Amniotic stem cell (primary cell): Measurements from ENCODE around the gene DNMT3A.
A peak's percentile ranks its signal among the peaks of the same experiment; 100 is the strongest.

Source experiments
- DNase-seq: peaks from one replicate; lab custom pipeline; 2025; lab: John Stamatoyannopoulos, UW

The DNMT3A gene

DNA sequence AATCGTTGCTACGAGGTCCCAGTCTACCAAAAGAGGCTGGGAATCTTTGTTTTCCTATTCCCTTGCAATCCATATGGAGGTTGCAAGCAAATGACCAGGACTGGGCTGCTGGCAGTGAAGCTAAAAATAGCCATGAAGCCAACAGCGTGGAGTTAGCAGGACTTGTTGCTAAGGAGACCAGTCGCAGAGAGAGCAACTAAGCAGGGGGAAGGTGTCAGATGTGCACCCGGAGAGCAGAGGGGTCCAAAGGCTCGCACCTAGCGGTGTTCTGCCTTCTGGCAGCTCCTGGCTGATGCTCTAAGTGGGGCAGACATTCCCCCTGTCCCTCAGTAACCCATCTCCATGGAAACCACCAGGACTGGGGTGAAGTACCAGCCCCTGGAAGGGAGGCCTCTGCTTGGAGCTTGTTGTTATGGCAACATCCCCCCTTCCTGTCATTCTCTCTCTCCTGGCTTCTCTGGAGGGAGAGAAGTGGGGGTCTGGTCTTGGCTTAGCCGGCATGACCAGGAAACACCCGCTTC, 84.6 kb downstream of the DNMT3A start:
- no peak for DNase-seq

DNA sequence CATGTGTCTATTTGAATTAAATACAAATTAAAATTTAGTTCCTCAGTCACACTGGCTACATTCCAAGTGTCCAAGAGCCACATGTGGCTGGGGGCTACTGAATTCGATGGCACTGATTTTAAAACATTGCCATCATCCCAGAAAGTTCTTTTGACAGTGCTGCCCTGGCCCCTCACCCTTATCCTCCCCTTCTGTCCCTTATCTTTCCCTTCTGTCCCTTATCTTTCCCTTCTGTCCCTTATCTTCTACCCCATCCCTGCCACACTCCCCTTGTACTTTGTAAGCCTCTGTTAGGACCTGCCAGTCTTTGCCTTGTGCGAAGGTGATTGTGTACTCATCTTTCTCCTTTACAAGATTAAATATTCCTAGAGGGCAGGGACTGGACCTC, 85.2 kb downstream of the DNMT3A start:
- no peak for DNase-seq

DNA sequence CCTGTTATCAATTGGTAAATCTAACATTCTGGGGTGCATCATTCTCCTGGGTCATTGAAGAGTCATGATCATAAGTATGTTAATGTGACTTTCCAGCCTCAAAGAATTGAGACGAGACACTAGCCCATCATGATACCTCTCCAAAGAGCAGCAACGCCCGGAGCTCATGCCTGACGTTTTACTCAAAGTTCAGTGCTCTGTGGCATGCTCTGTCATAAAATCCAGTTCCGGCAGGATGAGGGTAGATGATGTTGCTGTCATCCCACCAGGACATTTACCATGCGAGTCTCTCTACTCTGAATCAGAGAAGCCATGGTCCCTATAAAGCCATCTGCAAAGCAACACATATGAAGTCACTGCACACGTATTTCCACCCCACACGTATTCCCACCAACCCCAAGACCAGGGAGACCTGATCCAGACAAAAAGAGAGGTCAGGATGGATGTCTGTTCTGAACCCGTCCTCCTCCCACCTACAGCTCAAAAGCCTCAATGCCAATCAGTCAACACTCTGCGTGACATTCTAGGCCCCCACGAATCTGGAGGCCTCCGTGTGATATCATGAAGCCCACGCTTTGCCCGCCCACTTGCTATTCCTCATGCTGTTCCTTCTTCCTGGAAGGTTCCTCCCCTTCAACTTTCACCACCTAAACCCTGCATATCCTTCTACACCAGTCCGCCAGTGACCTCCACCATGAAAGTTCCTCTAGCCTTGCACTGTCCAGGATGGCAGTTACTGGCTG, 85.8 kb downstream of the DNMT3A start:
- no peak for DNase-seq

DNA sequence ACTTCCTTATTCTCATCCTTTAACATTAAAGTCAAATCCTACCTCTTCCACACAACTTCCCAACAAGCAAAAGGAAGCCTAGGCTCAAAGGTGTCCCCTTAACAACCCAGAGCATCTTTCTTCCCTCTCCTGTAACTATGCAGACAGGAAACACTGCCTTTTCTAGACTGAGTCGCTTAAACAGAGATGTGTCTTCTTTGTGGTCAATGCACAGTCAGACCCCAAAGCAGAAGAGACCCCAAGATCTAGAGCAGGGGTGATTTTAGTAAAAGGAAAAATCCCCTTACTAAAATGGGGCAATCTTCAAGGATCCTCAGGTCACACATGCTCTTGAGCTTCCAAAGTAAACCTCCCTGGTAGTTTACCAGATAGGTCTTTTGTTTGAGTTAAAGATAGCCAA, 86.8 kb downstream of the DNMT3A start:
- no peak for DNase-seq

DNA sequence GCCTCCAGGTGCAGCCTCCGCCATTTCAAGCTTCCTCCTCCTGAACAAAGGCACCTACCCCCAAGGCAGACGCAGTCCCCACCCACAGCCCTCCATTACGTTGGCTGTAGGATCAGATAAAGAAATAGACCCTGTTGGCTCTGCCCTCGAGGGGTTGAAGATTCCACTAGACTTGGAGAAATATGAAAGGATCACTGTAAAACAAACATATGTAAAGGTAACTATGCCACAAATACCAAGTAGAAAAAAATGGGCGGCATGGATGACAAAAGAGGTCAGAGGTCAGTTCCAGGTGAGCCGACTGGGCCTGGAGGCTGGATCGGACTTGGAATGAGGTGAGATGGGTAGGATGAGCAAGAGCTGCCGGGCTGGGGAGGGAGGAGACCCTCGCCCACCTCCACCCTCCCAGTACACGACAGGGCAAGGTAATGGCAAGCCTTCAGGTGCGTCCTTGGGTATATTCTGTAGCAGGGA, 88.5 kb downstream of the DNMT3A start:
- no peak for DNase-seq

DNA sequence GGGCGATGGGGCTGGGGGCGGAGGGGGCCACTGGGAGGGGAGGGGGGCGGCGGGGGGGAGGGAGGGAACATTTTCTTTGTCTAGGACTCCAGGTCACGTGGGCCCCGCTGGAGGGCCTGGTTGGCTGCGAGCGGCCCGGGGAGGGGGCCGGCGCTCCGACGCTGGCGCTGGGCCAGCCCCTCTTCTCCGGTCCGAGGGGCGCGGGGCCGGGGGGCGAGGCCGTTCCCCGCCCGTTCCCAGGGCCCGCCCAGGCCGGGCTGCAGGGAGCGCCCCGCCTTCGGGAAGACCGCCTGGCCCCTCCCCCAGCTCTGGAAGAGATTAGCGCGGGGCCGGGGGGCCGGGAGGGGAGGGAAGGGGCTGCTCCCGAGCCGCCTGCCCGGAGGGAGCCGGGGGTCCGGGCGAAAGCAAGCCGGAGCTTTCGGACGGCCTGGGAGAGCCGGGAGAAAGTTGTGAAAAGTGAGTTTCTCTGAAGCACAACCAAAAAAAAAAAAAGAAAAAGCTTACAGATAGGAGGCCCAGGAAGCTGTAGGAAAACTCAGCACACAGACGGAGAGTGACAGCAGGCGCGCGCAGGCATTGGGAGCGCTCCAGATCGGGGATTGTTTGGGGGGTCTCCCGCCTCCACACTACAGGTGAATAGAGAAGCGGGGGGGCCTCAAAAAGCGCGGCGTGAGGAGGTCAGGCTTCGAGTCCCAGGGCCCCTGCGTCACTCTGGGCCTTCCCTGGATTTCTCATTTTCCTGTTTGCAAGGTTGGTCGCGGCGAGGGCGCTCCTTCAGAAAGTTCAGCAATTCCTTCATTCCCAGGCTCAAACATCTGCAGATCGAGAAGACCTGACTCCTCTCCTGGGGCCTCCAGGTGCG, 89.2 kb downstream of the DNMT3A start:
- no peak for DNase-seq

DNA sequence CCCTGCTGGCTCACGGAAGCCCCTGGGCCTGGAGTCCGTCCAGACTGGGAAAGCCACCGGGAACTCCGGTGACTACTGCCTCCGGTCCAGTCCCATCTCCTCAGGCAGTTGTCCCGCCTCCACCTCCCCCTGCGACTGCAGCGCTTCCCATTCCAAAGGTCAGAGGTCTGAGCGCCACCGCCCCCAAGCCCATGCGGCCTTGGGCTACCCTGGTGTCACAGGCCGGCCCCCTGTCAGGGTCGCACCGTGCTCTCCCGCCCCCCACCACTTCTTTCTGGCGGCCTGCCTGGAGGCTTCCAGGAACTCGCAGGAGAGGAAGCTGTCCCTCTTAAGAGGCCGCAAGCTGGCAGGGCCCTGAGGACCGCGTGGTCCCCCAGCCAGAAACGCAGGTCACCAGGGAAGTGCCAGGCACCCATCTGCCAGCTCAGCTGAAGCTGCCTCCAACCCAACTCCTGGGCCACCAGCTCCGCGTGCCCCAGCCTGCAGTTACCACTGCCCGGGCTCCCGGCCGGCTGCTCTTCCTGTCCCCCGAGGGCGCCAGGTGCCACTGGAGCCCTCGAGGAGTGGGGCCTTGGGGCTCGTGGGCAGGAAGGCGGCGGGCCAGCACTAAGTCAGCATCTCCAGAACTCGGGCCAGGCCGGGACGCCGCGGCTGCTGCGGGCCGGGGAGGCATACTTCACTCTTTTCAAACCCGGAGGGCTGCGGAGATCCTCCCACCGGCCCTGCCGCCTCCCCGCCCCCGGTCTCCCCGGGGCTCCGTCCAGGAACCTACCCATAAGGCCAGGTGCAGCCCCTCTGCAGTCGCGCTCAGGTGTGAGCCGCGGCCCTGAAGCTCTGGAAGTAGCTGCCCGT, 90.1 kb downstream of the DNMT3A start:
- no peak for DNase-seq

DNA sequence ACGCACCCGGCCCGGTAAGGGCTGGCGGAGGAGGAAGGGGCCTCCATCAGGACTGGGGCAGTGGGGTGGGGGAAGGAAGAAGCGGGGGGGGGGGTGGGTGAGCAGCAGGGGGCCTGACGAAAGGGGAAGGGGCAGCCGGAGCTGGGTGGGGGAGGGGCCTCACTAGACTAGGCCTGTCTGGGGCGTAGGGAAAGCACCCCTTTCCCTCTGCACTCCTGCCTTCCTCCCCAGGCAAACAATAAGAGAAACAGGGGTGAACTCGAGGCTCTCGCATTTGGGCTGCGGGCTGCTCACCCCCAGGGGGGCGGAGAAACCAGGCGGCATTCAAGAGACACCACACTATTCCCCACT, 90.7 kb downstream of the DNMT3A start:
- DNase-seq: no peak

DNA sequence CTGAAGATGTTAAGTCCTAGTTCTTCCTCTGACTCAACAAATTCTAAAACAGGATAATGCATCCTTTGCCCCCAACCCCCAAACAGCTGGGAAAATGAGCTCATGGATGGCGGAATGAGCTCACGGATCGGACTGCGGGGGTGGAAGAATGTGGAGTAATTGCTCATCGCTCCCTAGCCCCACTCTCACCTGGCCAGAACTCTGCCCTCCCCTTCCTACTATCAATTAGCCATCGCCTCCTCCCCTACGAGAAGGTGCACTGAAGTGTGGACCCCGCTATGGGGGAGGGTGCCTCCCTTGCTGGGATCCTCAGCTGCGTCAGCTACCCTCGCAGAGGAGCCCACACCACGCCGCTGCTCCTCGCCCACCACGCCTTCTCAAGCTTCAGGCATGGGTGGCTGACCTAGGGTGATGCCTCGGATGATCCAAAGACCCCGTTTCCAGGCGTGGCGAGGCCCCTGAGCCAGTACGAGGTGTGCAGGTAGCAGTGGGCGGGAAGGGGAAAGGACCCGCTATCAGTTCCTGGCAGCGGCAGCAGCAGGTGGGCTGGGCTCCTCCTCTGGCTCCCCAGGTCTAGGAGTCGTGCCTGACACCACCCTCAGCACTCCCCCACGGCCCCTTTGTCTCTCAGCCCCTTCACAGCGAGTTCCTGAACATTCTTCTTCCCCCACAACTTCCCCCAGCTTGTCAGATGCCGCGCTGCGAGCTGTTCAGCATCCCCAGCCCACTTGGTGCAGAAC, 91.2 kb downstream of the DNMT3A start:
- peak; percentile 34 for DNase-seq

DNA sequence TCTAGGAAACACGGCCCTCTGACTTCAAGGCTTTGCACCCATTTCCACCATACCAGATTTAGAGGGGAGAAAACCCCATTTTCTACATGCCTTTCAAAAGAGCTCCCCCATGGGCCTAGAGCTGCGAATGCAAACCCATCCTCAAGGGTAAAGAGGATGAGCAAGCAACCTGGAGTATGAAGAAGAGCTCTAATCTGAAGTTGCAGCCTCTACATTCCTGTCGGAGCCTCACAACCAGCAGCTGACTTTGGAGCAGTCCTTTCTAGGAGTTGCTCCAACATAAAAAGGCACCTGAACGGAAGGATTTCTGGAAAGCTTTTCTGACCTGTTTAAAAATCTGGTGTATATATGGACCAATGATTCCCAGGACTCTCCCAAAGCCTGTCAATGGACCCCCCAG, 91.9 kb downstream of the DNMT3A start:
- no peak for DNase-seq

DNA sequence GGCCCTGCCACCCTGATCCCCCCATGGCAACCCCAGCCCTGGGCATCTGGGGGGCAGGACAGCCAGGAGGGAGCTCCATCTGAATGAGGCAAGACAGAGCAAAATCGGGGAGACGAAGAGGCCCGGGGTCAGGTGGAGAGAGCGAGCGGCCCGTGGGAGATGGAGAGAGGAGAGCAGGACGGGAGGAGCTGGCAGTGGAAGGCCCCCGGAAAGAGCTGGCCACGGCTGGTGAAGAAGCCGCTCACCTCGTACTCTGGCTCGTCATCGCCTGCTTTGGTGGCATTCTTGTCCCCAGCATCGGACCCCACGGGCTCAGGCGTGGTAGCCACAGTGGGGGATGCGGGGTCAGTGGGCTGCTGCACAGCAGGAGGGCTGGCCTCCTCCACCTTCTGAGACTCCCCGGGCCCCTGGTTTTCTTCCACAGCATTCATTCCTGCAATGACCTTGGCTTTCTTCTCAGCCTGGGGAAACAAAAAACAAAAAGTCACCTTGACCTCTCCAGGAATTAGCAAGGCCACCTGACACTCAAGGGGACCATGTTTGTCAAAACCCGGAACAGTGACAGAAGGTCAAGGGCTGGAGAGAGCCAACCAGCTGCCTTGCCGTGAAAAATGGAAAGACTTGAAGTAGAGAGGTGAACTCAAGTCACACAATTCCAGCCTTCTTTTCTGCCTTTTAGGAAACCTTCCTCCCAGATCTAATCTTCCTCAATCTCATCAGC, 93.8 kb downstream of the DNMT3A start:
- DNase-seq: no peak

DNA sequence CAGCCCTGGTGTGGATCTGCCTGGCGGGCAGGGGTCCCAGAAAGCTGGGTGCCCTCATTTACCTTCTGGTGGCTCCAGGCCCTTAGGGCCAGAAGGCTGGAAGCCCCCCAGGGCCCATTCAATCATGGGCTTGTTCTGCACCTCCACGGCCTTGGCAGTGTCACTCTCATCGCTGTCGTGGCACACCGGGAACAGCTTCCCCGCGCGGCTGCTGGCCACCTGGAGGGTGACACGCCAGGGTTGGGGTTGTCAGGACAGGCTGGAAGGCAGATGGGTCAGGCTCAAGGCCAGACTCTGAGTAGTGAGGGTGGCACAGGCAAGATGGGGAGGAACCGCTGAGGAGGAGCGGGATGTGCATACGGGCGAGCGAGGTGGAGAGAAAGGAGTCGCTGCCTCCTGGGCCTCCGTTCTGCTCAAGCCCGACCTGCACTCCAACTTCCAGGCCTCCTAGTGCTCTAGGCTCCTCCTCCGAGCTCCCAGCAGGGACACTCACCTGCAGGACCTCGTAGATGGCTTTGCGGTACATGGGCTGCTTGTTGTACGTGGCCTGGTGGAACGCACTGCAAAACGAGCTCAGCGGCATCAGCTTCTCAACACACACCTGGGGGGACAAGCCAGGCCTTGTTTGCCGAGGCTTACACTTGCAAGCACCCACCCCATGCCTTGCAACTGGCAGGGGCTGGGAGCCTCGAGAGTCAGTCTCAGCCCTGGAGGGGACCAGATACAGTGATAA, 95.0 kb downstream of the DNMT3A start:
- DNase-seq: no peak

DNA sequence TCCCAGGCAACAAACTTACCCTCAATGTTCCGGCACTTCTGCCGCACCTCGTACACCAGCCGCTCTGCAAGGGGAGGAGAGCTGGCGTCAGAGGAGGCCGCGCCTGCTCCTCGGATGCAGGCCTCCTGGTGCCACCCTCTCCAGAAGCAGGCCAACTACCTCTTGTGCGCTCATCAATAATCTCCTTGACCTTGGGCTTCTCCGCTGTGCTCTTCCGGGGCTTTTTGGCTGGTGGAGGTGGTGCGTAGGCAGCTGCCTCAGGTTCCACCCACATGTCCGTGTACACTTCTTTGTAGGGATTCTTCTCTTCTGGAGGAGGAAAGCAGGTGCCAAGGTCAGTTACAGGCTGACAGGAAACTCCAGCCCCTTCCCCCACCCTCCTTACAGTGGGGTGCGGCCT, 95.7 kb downstream of the DNMT3A start:
- DNase-seq: no peak

DNA sequence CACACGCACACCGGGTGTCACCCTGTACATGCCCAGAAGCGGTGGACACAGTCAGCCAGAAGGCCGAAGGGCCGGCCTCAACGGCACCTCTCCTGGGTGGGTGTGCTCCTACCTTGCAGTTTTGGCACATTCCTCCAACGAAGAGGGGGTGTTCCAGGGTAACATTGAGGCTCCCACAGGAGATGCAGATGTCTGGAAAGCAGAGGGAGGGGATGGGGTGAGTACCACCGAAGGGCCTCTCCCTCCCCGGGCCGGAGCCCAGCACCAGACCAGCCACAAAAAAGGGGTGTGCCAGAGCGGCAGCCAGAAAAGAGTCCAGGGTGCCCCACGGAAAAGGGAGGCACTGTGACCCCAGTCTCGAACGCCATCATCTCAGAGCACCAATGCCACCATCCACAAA, 96.6 kb downstream of the DNMT3A start:
- DNase-seq: no peak

DNA sequence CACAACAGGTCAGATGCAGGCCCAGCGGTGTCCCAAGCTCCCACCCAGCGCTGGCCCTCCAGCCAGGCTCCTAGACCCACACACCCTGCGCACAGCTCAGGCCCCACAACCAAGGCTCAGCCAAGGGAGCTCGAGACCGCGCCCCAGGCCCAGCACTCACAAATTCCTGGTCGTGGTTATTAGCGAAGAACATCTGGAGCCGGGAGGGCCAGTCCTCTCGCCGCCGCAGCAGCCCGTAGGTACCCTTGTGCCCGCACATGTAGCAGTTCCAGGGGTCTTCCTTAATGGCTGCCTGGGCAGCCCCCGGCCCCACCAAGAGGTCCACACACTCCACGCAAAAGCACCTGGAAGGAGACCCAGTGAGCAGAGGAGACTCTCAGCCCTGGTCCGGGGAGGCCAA, 97.7 kb downstream of the DNMT3A start:
- DNase-seq: no peak

DNA sequence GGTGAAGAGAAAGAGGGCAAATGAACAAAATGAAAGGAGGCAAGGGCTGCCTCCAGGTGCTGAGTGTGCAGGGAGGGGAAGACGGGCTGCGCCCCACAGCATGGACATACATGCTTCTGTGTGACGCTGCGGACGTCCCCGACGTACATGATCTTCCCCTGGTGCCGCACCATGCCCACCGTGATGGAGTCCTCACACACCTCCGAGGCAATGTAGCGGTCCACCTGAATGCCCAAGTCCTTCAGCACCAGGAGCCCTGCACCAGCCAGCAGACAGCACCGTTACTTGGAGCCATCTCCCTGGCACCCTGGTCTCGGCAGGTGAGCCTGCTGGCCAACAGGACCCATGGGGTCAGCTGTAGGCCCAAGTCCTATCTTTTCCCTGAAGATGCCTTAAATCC, 100.3 kb downstream of the DNMT3A start:
- no peak for DNase-seq

DNA sequence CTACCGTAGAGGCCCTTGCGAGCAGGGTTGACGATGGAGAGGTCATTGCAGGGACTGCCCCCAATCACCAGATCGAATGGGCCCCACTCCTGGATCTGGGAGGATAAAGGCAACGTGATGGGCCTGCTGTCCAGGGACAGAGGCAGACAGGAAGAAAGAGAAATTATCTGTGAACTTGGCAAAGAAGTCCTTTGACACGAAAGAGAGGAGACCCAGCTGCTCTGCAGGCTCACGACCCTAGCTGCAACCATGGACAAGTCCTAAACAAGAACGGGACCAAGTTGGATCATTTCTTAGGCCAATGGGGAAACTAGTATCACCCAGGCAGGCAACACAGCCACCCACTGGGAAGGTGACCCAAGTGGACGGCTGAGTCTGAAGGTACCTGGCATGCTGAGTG, 101.1 kb downstream of the DNMT3A start:
- no peak for DNase-seq

DNA sequence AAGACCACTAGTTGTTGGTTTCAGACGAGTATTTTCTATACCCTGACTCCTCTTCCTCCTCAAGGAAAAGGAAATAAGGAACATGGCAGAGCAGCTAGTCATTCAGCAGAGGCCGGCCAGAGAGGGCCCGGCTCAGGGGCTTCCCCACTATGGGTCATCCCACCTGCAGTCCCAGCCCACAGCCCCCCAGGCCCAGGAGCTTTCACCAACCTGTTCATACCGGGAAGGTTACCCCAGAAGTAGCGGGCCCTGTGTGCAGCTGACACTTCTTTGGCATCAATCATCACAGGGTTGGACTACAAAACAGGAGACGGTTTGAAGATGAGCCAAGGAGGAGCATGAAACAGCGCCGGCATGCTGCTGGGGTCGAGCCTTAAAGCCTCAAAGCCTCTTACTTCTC, 102.8 kb downstream of the DNMT3A start:
- no peak for DNase-seq

DNA sequence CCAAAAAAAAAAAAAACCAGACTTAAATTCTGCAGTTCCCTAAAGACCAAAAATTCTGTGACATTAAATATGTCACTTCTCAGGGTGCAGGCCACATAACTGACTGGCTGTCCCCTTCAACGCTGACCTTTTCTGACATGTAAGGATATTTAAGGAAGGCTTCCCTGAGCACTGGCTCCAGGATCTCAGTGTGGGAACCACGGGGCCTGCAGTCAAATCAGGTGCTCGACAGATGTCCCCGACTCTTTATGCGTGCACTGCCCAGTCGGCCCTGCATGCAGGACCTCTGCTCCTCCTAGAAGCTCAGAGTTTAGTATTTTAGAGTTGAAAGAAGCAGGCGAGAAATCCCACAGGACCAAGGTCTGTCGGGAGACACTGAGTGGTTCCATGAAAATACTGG, 104.0 kb downstream of the DNMT3A start:
- no peak for DNase-seq

DNA sequence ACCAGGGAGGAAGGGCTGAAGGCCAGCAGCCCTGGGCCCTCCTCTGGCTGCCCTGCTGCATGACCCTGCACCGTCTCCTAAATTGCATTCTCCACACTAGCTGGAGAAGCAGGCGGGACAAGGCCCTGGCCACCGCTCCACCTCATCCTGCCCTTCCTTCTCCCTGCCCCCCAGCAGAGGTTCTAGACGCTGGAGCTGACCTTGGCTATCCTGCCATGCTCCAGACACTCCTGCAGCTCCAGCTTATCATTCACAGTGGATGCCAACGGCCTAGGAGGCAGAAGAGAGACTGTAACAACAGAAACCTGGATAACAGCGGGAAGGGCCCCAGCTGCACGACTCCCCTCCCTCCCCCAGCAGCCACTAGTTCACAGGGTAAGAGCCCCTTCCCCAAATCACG, 105.0 kb downstream of the DNMT3A start:
- DNase-seq: no peak
